WERI-Rb-1 (cell line): ENCODE measurements around the gene AFDN.

ENCODE experiments used
- DNase-seq: peaks from one replicate; pipeline ENCODE4 v3.0.0-alpha.2; 2020
- H3K27ac ChIP-seq: fragments of 250-450 bp; sonication (Bioruptor Pico); 2 replicates; pipeline ENCODE4 v1.5.1; 2020; ENCODE audit warnings: mild to moderate bottlenecking, moderate library complexity
- H3K27me3 ChIP-seq: fragments of 250-450 bp; sonication (Bioruptor Pico); 2 replicates; pipeline ENCODE4 v1.5.1; 2021; ENCODE audit warnings: mild to moderate bottlenecking, low read depth, moderate library complexity; ENCODE audit not compliant: insufficient read depth, severe bottlenecking
- H3K36me3 ChIP-seq: fragments of 250-450 bp; sonication (Bioruptor Pico); 2 replicates; pipeline ENCODE4 v1.5.1; 2020; ENCODE audit warnings: mild to moderate bottlenecking, moderate library complexity
- H3K4me3 ChIP-seq: 2 replicates; pipeline ENCODE4 v1.5.1; 2011; ENCODE audit warnings: low read depth, mild to moderate bottlenecking, control low read depth, low read length
- H3K9me3 ChIP-seq: fragments of 250-450 bp; sonication (Bioruptor Pico); 2 replicates; pipeline ENCODE4 v1.5.1; 2021; ENCODE audit warnings: mild to moderate bottlenecking, moderate library complexity; ENCODE audit not compliant: severe bottlenecking
- CTCF ChIP-seq: IDR thresholded peaks from 2 replicates; pipeline ENCODE4 v1.5.1; 2011; ENCODE audit warnings: low read depth, mild to moderate bottlenecking, control low read depth, inconsistent platforms, low read length

The AFDN gene

GRCh38 chr6:167825332-167826229 lies 1.1 kb upstream of the AFDN start:
- peak overlapping the region; percentile 98 for H3K4me3 ChIP-seq

GRCh38 chr6:167826230-167826895 lies 348 bp upstream of the AFDN start:
- Histone ChIP-seq H3K27ac (peak overlapping the region; percentile 84), H3K4me3 (peak overlapping the region; percentile 98), H3K27me3 (no peaks in the 10 kb centered on the region), H3K9me3 (no peaks in the 10 kb centered on the region), H3K36me3 (no peaks in the 10 kb centered on the region; the same call in none of the 2 replicates)
- peak; percentile 69 for DNase-seq
- TF ChIP-seq CTCF, result peak; percentile 46

More at GRCh38 chr6:167825332-167826229, 1.1 kb upstream of the AFDN start:
- H3K27ac ChIP-seq, result no peak overlapping the region
- H3K9me3 ChIP-seq, result no peaks in the 10 kb centered on the region
- DNase-seq, result no peak
- H3K36me3 ChIP-seq, result no peaks in the 10 kb centered on the region; the same call in none of the 2 replicates
- no peaks in the 10 kb centered on the region for H3K27me3 ChIP-seq
- TF ChIP-seq CTCF, result no peak

GRCh38 chr6:167827583-167828324 lies 1.0 kb downstream of the AFDN start:
- peak overlapping the region; percentile 92 for H3K4me3 ChIP-seq
- DNase-seq, result peak; percentile 44

GRCh38 chr6:167828325-167828956 lies 1.7 kb downstream of the AFDN start:
- no peak for TF ChIP-seq CTCF
- no peaks in the 10 kb centered on the region for H3K9me3 ChIP-seq
- H3K27me3 ChIP-seq, result no peaks in the 10 kb centered on the region
- peak overlapping the region; percentile 92 for H3K4me3 ChIP-seq
- DNase-seq, result no peak
- H3K36me3 ChIP-seq, result no peaks in the 10 kb centered on the region; the same call in none of the 2 replicates
- no peak overlapping the region for H3K27ac ChIP-seq

More at GRCh38 chr6:167827583-167828324, 1.0 kb downstream of the AFDN start:
- peak overlapping the region; percentile 74 for H3K27ac ChIP-seq
- no peaks in the 10 kb centered on the region for H3K27me3 ChIP-seq
- H3K9me3 ChIP-seq, result no peaks in the 10 kb centered on the region
- TF ChIP-seq CTCF, result no peak
- no peaks in the 10 kb centered on the region; the same call in none of the 2 replicates for H3K36me3 ChIP-seq

DNA sequence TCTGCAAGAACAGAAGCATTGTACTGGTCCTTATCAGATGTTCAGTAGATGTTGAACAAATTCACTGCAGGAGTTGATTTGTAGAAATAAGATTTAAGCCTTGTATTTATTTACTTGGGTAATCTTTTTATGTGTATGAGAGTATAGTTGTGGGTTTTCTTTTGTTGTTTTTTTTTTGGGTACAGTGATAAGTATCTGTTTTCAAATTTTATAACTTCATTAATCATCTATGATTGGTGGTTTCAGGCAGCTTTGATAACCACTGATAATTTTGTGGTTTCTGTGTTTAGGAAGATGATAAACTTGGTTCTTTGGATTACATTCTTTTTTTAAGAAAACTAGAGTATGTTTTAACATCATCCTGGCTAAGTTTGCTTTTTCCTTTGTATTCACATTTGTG lies 2.8 kb downstream of the AFDN start:
- DNase-seq, result no peak
- Histone ChIP-seq H3K36me3 (no peaks in the 10 kb centered on the region; the same call in none of the 2 replicates), H3K4me3 (no peak overlapping the region), H3K27ac (no peak overlapping the region), H3K27me3 (no peaks in the 10 kb centered on the region), H3K9me3 (no peaks in the 10 kb centered on the region)
- TF ChIP-seq CTCF, result no peak
